Measurements from ENCODE around the gene TNNT2.

The TNNT2 gene

GRCh38 chr1:201324821-201325677 is 52.4 kb downstream of the TNNT2 start:
- no peak overlapping the region for H2AFZ ChIP-seq (ENCODE audit: low read depth)
- no peak overlapping the region for H3K4me2 ChIP-seq
- no peaks in the 10 kb centered on the region for H4K20me1 ChIP-seq (ENCODE audit: insufficient read depth)
- H3K4me1 ChIP-seq (ENCODE audit: low read depth, poor library complexity, severe bottlenecking) = no peaks in the 10 kb centered on the region
- no peak for TF ChIP-seq CTCF (conservative IDR thresholded peaks at IDR 0.05; ENCODE audit: low read depth, low read length)
- H3K79me2 ChIP-seq (ENCODE audit: insufficient read depth, low read depth) = no peaks in the 10 kb centered on the region
- H3K36me3 ChIP-seq (ENCODE audit: insufficient read depth) = no peaks in the 10 kb centered on the region
- no peak overlapping the region for H3K4me3 ChIP-seq (IDR thresholded peaks at IDR 0.05; ENCODE audit: insufficient read depth, low read depth, low read length)
- no peak overlapping the region for H3K27ac ChIP-seq
- no peak overlapping the region for H3K9ac ChIP-seq
- H3K27me3 ChIP-seq (ENCODE audit: insufficient read depth, low read depth) = no peaks in the 10 kb centered on the region; the same call in 1 of the 2 replicates

- no peaks in the 10 kb centered on the region for H3K36me3 ChIP-seq (ENCODE audit: insufficient read depth)
- H3K9ac ChIP-seq = no peak overlapping the region
- no peak overlapping the region for H3K4me3 ChIP-seq (IDR thresholded peaks at IDR 0.05; ENCODE audit: insufficient read depth, low read depth, low read length)
- H3K4me1 ChIP-seq (ENCODE audit: low read depth, poor library complexity, severe bottlenecking) = no peaks in the 10 kb centered on the region
- H3K27ac ChIP-seq = no peak overlapping the region
- no peak overlapping the region for H3K4me2 ChIP-seq
- H3K27me3 ChIP-seq (ENCODE audit: insufficient read depth, low read depth) = no peaks in the 10 kb centered on the region; the same call in 1 of the 2 replicates
- H3K79me2 ChIP-seq (ENCODE audit: insufficient read depth, low read depth) = no peaks in the 10 kb centered on the region
- H2AFZ ChIP-seq (ENCODE audit: low read depth) = no peak overlapping the region
- H4K20me1 ChIP-seq (ENCODE audit: insufficient read depth) = no peaks in the 10 kb centered on the region
- TF ChIP-seq CTCF (conservative IDR thresholded peaks at IDR 0.05; ENCODE audit: low read depth, low read length) = no peak
Observed at GRCh38 chr1:201324306-201324705, 53.2 kb downstream of the TNNT2 start.

GRCh38 chr1:201322653-201323510 is 54.6 kb downstream of the TNNT2 start:
- no peaks in the 10 kb centered on the region for H3K79me2 ChIP-seq (ENCODE audit: insufficient read depth, low read depth)
- H3K9ac ChIP-seq = no peak overlapping the region
- H3K4me3 ChIP-seq (IDR thresholded peaks at IDR 0.05; ENCODE audit: insufficient read depth, low read depth, low read length) = no peak overlapping the region
- H3K36me3 ChIP-seq (ENCODE audit: insufficient read depth) = no peaks in the 10 kb centered on the region
- no peaks in the 10 kb centered on the region for H4K20me1 ChIP-seq (ENCODE audit: insufficient read depth)
- no peak for TF ChIP-seq CTCF (conservative IDR thresholded peaks at IDR 0.05; ENCODE audit: low read depth, low read length)
- H3K4me2 ChIP-seq = no peak overlapping the region
- no peaks in the 10 kb centered on the region for H3K4me1 ChIP-seq (ENCODE audit: low read depth, poor library complexity, severe bottlenecking)
- H3K27me3 ChIP-seq (ENCODE audit: insufficient read depth, low read depth) = no peaks in the 10 kb centered on the region; the same call in 1 of the 2 replicates
- no peak overlapping the region for H3K27ac ChIP-seq
- H2AFZ ChIP-seq (ENCODE audit: low read depth) = no peak overlapping the region

- H3K9ac ChIP-seq = no peak overlapping the region
- no peak for TF ChIP-seq CTCF (conservative IDR thresholded peaks at IDR 0.05; ENCODE audit: low read depth, low read length)
- H3K36me3 ChIP-seq (ENCODE audit: insufficient read depth) = no peaks in the 10 kb centered on the region
- no peak overlapping the region for H2AFZ ChIP-seq (ENCODE audit: low read depth)
- no peaks in the 10 kb centered on the region; the same call in 1 of the 2 replicates for H3K27me3 ChIP-seq (ENCODE audit: insufficient read depth, low read depth)
- H3K4me1 ChIP-seq (ENCODE audit: low read depth, poor library complexity, severe bottlenecking) = no peaks in the 10 kb centered on the region
- H4K20me1 ChIP-seq (ENCODE audit: insufficient read depth) = no peaks in the 10 kb centered on the region
- no peak overlapping the region for H3K27ac ChIP-seq
- no peak overlapping the region for H3K4me3 ChIP-seq (IDR thresholded peaks at IDR 0.05; ENCODE audit: insufficient read depth, low read depth, low read length)
- H3K79me2 ChIP-seq (ENCODE audit: insufficient read depth, low read depth) = no peaks in the 10 kb centered on the region
- H3K4me2 ChIP-seq = no peak overlapping the region
Observed at GRCh38 chr1:201321826-201322390, 55.6 kb downstream of the TNNT2 start.
